Activated naive CD8-positive, alpha-beta T cell treated with anti-CD3 and anti-CD28 coated beads for 36 hours (primary cell): Measurements from ENCODE around the gene GPBAR1. TPM values are rescaled to one million over a fixed set of nuclear protein-coding genes. Genes with fewer than 3 reads are reported as not detected.

Experiments
- total RNA-seq, 2 experiments: library from RNA; stranded (reverse); gene quantifications; one replicate each; pipeline ENCODE4 v1.2.3, GENCODE V29; 2021

The GPBAR1 gene
- total RNA-seq, 2 experiments from 2014 or later = 0.24 to 0.58 TPM

Other genes starting within 250 kb of the GPBAR1 start
- 1 to 10 TPM; 1.6 to 2.0 TPM for gene RUFY4, start 191.8 kb upstream of the GPBAR1 start, total RNA-seq
- gene CXCR2, start 135.0 kb upstream of the GPBAR1 start, total RNA-seq = 1 to 10 TPM in 1 of 2 experiments, under 1 TPM in 1; 0.31 to 1.2 TPM
- not detected for gene CXCR1, start 94.1 kb upstream of the GPBAR1 start, total RNA-seq
- 100 to 1,000 TPM; 562 to 566 TPM for gene ARPC2, start 43.8 kb upstream of the GPBAR1 start, total RNA-seq
- 10 to 100 TPM; 94.6 to 97.7 TPM for gene AAMP, start 9.1 kb downstream of the GPBAR1 start, total RNA-seq
- 10 to 100 TPM; 23.6 to 25.1 TPM for gene PNKD, start 9.5 kb downstream of the GPBAR1 start, total RNA-seq
- gene TMBIM1, start 31.5 kb downstream of the GPBAR1 start, total RNA-seq = 10 to 100 TPM; 47.5 to 52.2 TPM
- not detected for gene CATIP, start 95.8 kb downstream of the GPBAR1 start, total RNA-seq
- under 1 TPM; 0.08 TPM for gene SLC11A1, start 121.3 kb downstream of the GPBAR1 start, total RNA-seq
- gene CTDSP1, start 138.9 kb downstream of the GPBAR1 start, total RNA-seq = 10 to 100 TPM; 67.8 to 73.5 TPM
- gene VIL1, start 158.1 kb downstream of the GPBAR1 start, total RNA-seq = not detected